ENCODE data around the gene CLCA2.

CLCA2 gene

DNA sequence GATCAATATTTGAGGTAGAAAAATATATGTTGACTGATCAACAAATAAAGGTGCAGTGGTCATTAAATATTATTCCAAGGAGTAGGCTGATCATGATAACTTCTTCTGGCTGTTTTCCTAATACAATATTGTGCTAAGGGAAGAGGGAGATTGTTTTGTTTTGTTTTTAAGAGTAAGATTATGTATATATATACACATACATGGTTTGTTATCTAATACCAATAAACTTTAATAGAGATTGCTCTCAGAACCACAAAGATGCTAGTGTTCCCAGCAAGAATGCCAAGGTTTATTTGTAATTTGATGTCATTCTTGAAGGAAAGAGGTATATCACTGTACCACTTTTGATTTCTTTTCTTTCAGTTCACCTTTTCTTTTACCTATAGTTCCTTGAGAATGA, 10.1 kb downstream of the CLCA2 start:
- Histone ChIP-seq H3K4me1 (ENCODE audit: insufficient read depth, low read length) (no peaks in the 10 kb centered on the region), H3K36me3 (ENCODE audit: insufficient read depth, low read depth, low read length) (no peaks in the 10 kb centered on the region), H3K27ac (ENCODE audit: low read length) (no peak overlapping the region), H3K9me3 (ENCODE audit: insufficient read depth, low read depth, low read length) (no peaks in the 10 kb centered on the region), H3K9ac (ENCODE audit: low read depth, low read length) (no peak overlapping the region), H3K27me3 (ENCODE audit: insufficient read depth, low read length) (no peaks in the 10 kb centered on the region; the same call in 1 of the 2 replicates), H3K4me3 (ENCODE audit: low read length) (no peak overlapping the region)

DNA sequence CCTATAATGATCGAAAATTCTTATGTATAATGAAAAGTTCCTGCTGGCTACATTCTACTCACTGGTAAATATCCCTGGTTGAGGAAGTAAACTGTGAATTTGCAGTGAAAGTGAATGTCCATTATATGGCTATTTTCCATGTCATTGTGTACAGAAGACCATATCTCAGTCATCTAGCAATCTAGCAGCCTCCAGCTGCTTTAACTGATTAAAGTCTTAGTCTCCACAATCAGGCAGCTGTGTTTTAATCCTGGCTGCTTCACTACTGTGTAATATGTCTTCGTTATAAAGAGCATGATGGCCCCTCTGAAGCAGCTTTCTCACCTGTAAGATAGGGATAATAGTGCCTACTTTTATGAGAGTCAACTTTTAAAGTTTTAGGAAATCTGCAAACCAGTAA, 11.4 kb downstream of the CLCA2 start:
- Histone ChIP-seq H3K27ac (ENCODE audit: low read length) (no peak overlapping the region), H3K9me3 (ENCODE audit: insufficient read depth, low read depth, low read length) (no peaks in the 10 kb centered on the region), H3K4me3 (ENCODE audit: low read length) (no peak overlapping the region), H3K36me3 (ENCODE audit: insufficient read depth, low read depth, low read length) (no peaks in the 10 kb centered on the region), H3K9ac (ENCODE audit: low read depth, low read length) (no peak overlapping the region), H3K27me3 (ENCODE audit: insufficient read depth, low read length) (no peaks in the 10 kb centered on the region; the same call in 1 of the 2 replicates), H3K4me1 (ENCODE audit: insufficient read depth, low read length) (no peaks in the 10 kb centered on the region)

DNA sequence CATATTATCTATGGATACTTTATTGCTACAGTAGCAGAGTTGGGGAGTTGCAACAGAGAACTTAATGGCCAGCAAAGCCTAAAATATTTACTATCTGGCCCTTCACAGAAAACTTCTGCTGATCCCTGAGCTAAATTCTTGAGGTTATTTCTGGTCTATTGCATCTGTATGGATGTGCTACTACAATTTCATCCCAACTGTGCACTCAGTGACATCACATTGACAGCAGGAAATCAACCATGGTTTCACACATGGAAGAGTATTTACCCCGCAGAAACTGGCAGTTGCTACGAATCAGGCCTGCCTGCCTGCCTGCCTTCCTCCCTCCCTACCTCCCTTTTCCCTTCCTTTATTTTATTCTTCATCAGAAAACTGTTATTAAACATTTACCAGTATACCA, 12.1 kb downstream of the CLCA2 start:
- H3K27ac ChIP-seq (ENCODE audit: low read length) = no peak overlapping the region
- no peak overlapping the region for H3K9ac ChIP-seq (ENCODE audit: low read depth, low read length)
- no peak overlapping the region for H3K4me3 ChIP-seq (ENCODE audit: low read length)
- H3K9me3 ChIP-seq (ENCODE audit: insufficient read depth, low read depth, low read length) = no peaks in the 10 kb centered on the region
- H3K27me3 ChIP-seq (ENCODE audit: insufficient read depth, low read length) = no peaks in the 10 kb centered on the region; the same call in 1 of the 2 replicates
- H3K36me3 ChIP-seq (ENCODE audit: insufficient read depth, low read depth, low read length) = no peaks in the 10 kb centered on the region
- H3K4me1 ChIP-seq (ENCODE audit: insufficient read depth, low read length) = no peaks in the 10 kb centered on the region

DNA sequence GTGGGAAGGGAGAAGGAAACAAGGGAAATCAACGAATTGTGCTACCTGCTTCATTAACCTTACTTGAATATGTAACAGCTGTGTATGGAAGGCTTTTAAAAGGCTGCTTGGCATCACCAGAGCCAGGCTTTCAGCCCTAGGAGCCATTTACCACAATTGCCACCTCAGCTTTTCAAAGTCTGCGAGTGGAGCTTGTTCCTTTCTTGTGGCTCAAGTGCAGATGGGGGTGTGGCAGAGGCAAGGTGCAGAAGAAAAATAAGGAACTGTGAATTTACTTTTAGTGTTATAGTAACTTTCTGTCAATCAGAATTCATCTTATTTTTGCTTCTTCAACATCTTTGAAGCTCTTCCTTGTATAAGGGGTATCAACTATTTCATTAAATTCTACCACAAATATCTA, 17.6 kb downstream of the CLCA2 start:
- Histone ChIP-seq H3K4me3 (ENCODE audit: low read length) (no peak overlapping the region), H3K27me3 (ENCODE audit: insufficient read depth, low read length) (no peaks in the 10 kb centered on the region), H3K36me3 (ENCODE audit: insufficient read depth, low read depth, low read length) (no peaks in the 10 kb centered on the region), H3K27ac (ENCODE audit: low read length) (no peak overlapping the region), H3K9ac (ENCODE audit: low read depth, low read length) (no peak overlapping the region), H3K9me3 (ENCODE audit: insufficient read depth, low read depth, low read length) (no peaks in the 10 kb centered on the region), H3K4me1 (ENCODE audit: insufficient read depth, low read length) (no peaks in the 10 kb centered on the region)

DNA sequence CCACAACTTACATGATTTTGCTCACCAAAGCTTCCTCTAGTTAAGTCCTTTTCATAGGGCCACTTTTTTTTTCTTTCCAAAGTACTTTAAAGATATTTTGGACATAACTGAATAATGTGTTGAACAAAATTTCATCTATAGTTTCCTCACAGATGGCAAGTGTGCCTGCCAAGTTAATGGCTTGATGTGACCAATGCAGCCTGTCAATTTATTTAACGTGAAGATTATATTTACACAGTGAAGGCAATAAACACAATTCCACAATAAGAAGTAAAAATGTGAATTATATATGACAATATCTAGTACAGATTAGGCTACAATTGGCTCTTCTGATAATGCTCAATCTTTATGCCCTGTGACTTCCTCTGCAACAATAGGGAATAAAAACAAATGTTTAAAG, 18.0 kb downstream of the CLCA2 start:
- no peaks in the 10 kb centered on the region for H3K9me3 ChIP-seq (ENCODE audit: insufficient read depth, low read depth, low read length)
- no peaks in the 10 kb centered on the region for H3K4me1 ChIP-seq (ENCODE audit: insufficient read depth, low read length)
- H3K27me3 ChIP-seq (ENCODE audit: insufficient read depth, low read length) = no peaks in the 10 kb centered on the region
- H3K27ac ChIP-seq (ENCODE audit: low read length) = no peak overlapping the region
- H3K36me3 ChIP-seq (ENCODE audit: insufficient read depth, low read depth, low read length) = no peaks in the 10 kb centered on the region
- H3K9ac ChIP-seq (ENCODE audit: low read depth, low read length) = no peak overlapping the region
- no peak overlapping the region for H3K4me3 ChIP-seq (ENCODE audit: low read length)

DNA sequence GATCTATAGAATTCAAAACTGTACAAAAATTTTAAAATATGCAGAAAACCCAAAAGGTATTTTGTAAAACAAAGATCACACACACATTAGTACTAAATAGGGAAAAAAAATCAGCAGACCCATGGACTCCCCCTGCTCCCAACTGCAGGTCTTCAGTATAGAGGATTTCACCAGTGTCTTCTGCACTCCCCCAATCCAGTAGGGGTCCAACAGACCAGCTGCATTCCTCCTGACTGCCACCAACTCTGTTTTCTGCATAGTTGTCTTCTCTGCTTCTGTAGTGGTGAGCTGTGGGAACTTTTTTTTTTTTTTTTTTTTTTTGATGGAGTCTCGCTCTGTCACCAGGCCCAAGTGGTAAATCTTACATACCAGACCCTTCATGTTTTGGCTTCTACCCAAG, 21.9 kb downstream of the CLCA2 start:
- no peak overlapping the region for H3K27ac ChIP-seq (ENCODE audit: low read length)
- H3K4me3 ChIP-seq (ENCODE audit: low read length) = no peak overlapping the region
- H3K4me1 ChIP-seq (ENCODE audit: insufficient read depth, low read length) = no peaks in the 10 kb centered on the region
- H3K27me3 ChIP-seq (ENCODE audit: insufficient read depth, low read length) = no peaks in the 10 kb centered on the region
- no peak overlapping the region for H3K9ac ChIP-seq (ENCODE audit: low read depth, low read length)
- H3K36me3 ChIP-seq (ENCODE audit: insufficient read depth, low read depth, low read length) = no peaks in the 10 kb centered on the region
- H3K9me3 ChIP-seq (ENCODE audit: insufficient read depth, low read depth, low read length) = no peaks in the 10 kb centered on the region

DNA sequence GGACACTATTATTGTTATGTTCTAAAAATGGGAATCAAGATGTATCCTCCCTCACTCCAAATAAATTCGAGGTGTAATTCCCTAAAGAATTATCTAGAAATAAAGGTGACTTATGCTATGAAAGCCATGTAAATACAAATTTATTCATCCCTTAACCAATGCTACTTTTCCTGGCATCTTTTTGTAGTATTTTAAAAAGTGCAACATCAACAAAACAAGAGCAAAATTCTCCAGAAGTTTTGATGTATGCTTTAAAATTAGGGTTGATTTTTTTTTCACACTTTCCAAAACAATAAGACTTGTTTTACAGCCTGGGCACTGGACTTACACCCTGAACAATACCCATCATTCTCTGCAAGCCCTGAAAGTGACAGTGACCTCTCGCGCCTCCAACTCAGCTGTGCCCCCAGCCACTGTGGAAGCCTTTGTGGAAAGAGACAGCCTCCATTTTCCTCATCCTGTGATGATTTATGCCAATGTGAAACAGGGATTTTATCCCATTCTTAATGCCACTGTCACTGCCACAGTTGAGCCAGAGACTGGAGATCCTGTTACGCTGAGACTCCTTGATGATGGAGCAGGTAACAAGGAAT, 23.3 kb downstream of the CLCA2 start:
- H3K9me3 ChIP-seq (ENCODE audit: insufficient read depth, low read depth, low read length) = no peaks in the 10 kb centered on the region
- no peaks in the 10 kb centered on the region for H3K4me1 ChIP-seq (ENCODE audit: insufficient read depth, low read length)
- no peaks in the 10 kb centered on the region for H3K27me3 ChIP-seq (ENCODE audit: insufficient read depth, low read length)
- no peak overlapping the region for H3K27ac ChIP-seq (ENCODE audit: low read length)
- H3K4me3 ChIP-seq (ENCODE audit: low read length) = no peak overlapping the region
- no peaks in the 10 kb centered on the region for H3K36me3 ChIP-seq (ENCODE audit: insufficient read depth, low read depth, low read length)
- no peak overlapping the region for H3K9ac ChIP-seq (ENCODE audit: low read depth, low read length)

DNA sequence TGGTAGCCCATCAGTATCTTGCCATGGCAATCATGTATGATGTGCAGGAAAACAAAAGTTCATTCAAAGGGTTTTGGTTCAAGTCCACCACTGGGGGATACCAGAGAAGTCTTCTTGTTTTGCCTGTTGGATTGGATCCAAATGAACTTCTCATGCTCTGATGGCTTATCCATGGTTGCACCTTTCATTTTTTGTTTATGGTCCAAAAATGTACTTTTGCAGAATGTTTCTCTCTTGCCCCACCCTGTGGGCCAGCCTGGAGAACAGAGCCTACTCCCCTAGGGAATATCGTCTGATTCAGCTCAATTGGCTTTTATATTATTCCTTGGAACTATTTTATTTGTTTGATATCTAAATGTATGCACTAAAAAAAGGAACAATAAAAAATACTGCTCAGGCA, 24.7 kb downstream of the CLCA2 start:
- Histone ChIP-seq H3K36me3 (ENCODE audit: insufficient read depth, low read depth, low read length) (no peaks in the 10 kb centered on the region), H3K4me3 (ENCODE audit: low read length) (no peak overlapping the region), H3K27me3 (ENCODE audit: insufficient read depth, low read length) (no peaks in the 10 kb centered on the region), H3K4me1 (ENCODE audit: insufficient read depth, low read length) (no peaks in the 10 kb centered on the region), H3K27ac (ENCODE audit: low read length) (no peak overlapping the region), H3K9ac (ENCODE audit: low read depth, low read length) (no peak overlapping the region), H3K9me3 (ENCODE audit: insufficient read depth, low read depth, low read length) (no peaks in the 10 kb centered on the region)

DNA sequence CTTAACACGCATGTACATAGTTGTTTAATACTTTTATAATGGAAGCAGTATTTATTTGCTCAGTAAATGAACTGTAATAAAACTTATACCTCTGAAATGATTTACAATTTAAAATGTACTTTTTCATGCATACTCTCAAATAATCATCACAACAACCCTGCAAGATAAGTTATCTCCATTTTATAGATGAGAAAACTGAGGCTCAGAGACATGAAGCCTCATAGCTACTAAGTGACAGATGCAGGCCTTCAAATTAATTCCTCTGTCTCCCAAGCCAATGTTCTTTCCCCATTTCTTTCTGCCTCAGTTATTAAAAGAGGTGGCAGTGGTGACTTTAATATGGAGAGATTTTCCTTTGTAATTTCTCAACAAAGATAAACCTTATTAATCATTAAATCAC, 25.1 kb downstream of the CLCA2 start:
- Histone ChIP-seq H3K27ac (ENCODE audit: low read length) (no peak overlapping the region), H3K9me3 (ENCODE audit: insufficient read depth, low read depth, low read length) (no peaks in the 10 kb centered on the region), H3K9ac (ENCODE audit: low read depth, low read length) (no peak overlapping the region), H3K36me3 (ENCODE audit: insufficient read depth, low read depth, low read length) (no peaks in the 10 kb centered on the region), H3K4me3 (ENCODE audit: low read length) (no peak overlapping the region), H3K27me3 (ENCODE audit: insufficient read depth, low read length) (no peaks in the 10 kb centered on the region), H3K4me1 (ENCODE audit: insufficient read depth, low read length) (no peaks in the 10 kb centered on the region)

DNA sequence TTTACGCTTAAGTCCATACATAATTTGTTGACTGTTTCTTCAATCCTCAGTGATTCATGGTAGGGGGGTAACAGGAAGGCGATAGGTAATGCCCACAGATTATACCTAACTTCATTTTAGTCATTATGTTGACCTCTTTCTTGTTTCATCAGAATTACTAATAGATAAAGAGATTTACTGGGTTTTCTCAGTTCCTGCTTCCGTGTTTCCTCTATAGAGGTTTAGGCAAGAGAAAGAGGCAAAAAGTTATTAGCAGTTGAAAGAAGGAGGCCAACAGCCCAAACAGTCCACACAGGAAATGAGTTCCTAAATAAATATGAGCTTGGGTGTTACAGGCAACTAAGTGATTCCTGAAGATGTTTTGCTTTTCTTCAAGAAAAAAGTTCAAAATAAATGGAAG, 26.9 kb downstream of the CLCA2 start:
- Histone ChIP-seq H3K4me1 (ENCODE audit: insufficient read depth, low read length) (no peaks in the 10 kb centered on the region), H3K27ac (ENCODE audit: low read length) (no peak overlapping the region), H3K27me3 (ENCODE audit: insufficient read depth, low read length) (no peaks in the 10 kb centered on the region), H3K9ac (ENCODE audit: low read depth, low read length) (no peak overlapping the region), H3K36me3 (ENCODE audit: insufficient read depth, low read depth, low read length) (no peaks in the 10 kb centered on the region), H3K4me3 (ENCODE audit: low read length) (no peak overlapping the region), H3K9me3 (ENCODE audit: insufficient read depth, low read depth, low read length) (no peaks in the 10 kb centered on the region)

DNA sequence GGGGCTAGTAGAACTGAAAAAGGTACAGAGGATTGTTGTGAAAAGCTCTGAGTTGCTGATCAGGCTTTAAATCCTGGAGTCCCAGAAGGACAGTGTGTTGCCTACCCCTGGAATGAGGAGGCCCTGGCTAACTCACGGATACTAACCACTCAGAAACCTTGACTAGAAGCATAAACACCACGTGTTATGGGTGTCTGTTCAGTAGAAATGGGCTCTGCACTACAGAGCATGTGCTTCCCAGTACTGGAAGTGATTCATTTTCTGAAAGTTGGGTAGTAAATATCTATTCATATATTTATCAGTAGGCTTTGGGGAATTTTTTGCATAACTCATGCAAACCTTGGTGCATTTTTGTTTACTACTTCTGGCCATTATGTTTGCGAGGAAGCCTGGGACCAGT, 29.7 kb downstream of the CLCA2 start:
- Histone ChIP-seq H3K27ac (ENCODE audit: low read length) (no peak overlapping the region), H3K36me3 (ENCODE audit: insufficient read depth, low read depth, low read length) (no peaks in the 10 kb centered on the region), H3K27me3 (ENCODE audit: insufficient read depth, low read length) (no peaks in the 10 kb centered on the region), H3K9me3 (ENCODE audit: insufficient read depth, low read depth, low read length) (no peaks in the 10 kb centered on the region), H3K9ac (ENCODE audit: low read depth, low read length) (no peak overlapping the region), H3K4me1 (ENCODE audit: insufficient read depth, low read length) (no peaks in the 10 kb centered on the region), H3K4me3 (ENCODE audit: low read length) (no peak overlapping the region)

DNA sequence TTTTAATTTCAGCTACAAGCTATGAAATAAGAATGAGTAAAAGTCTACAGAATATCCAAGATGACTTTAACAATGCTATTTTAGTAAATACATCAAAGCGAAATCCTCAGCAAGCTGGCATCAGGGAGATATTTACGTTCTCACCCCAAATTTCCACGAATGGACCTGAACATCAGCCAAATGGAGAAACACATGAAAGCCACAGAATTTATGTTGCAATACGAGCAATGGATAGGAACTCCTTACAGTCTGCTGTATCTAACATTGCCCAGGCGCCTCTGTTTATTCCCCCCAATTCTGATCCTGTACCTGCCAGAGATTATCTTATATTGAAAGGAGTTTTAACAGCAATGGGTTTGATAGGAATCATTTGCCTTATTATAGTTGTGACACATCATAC, 31.1 kb downstream of the CLCA2 start:
- H3K9me3 ChIP-seq (ENCODE audit: insufficient read depth, low read depth, low read length) = no peaks in the 10 kb centered on the region
- no peak overlapping the region for H3K27ac ChIP-seq (ENCODE audit: low read length)
- H3K27me3 ChIP-seq (ENCODE audit: insufficient read depth, low read length) = no peaks in the 10 kb centered on the region
- H3K4me1 ChIP-seq (ENCODE audit: insufficient read depth, low read length) = no peaks in the 10 kb centered on the region
- no peaks in the 10 kb centered on the region for H3K36me3 ChIP-seq (ENCODE audit: insufficient read depth, low read depth, low read length)
- H3K9ac ChIP-seq (ENCODE audit: low read depth, low read length) = no peak overlapping the region
- H3K4me3 ChIP-seq (ENCODE audit: low read length) = no peak overlapping the region

DNA sequence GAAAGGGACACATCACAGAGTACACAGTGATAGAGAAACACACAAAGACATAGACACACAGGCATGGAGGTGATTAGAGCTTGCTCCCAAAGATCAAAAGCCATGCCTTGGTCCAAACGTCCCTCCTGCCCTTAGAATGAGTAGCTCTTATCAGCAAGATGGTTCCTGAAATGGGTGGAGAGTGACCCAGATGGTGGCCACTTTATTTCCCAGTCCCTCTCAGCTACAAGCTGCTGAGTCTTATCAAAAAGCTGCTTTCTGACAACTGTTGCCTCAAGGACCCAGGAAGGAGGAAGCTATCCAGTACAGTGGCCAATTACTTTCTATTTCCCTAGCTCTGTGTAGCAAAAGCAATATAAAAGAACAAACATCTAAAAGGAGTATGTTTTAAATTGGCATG, 37.0 kb downstream of the CLCA2 start:
- Histone ChIP-seq H3K4me3 (ENCODE audit: low read length) (no peak overlapping the region), H3K27me3 (ENCODE audit: insufficient read depth, low read length) (no peaks in the 10 kb centered on the region), H3K36me3 (ENCODE audit: insufficient read depth, low read depth, low read length) (no peaks in the 10 kb centered on the region), H3K9me3 (ENCODE audit: insufficient read depth, low read depth, low read length) (no peaks in the 10 kb centered on the region), H3K9ac (ENCODE audit: low read depth, low read length) (no peak overlapping the region), H3K4me1 (ENCODE audit: insufficient read depth, low read length) (no peaks in the 10 kb centered on the region), H3K27ac (ENCODE audit: low read length) (no peak overlapping the region)

Data from iPS-20b (cell line).